ENCODE measurements around the gene PYROXD2. TPM values are rescaled to one million over a fixed set of nuclear protein-coding genes. Genes with fewer than 3 reads are reported as not detected.
A peak's percentile ranks its signal among the peaks of the same experiment; 100 is the strongest.

PYROXD2 gene
- total and polyA plus RNA-seq, 2 of the 13 experiments (the other 11 are each of a cell fraction or from before 2014, with no cell fraction given): 2.0 to 6.2 TPM

GRCh38 chr10:98423691-98424120 lies 8.7 kb upstream of the PYROXD2 start (continued):
- TF ChIP-seq, protein P1, sequence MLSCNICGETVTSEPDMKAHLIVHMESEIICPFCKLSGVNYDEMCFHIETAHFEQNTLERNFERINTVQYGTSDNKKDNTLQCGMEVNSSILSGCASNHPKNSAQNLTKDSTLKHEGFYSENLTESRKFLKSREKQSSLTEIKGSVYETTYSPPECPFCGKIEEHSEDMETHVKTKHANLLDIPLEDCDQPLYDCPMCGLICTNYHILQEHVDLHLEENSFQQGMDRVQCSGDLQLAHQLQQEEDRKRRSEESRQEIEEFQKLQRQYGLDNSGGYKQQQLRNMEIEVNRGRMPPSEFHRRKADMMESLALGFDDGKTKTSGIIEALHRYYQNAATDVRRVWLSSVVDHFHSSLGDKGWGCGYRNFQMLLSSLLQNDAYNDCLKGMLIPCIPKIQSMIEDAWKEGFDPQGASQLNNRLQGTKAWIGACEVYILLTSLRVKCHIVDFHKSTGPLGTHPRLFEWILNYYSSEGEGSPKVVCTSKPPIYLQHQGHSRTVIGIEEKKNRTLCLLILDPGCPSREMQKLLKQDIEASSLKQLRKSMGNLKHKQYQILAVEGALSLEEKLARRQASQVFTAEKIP (CRISPR knock-in tag; IDR thresholded peaks at IDR 0.05; ENCODE audit: borderline replicate concordance): no peak
- TF ChIP-seq ZNF768 (CRISPR knock-in tag; IDR thresholded peaks at IDR 0.05) (0 out of 2 replicates have a peak, but pooled peaks have one; percentile 41), ADNP (CRISPR knock-in tag; IDR thresholded peaks at IDR 0.05) (no peak), PHF5A (CRISPR knock-in tag; IDR thresholded peaks at IDR 0.05; ENCODE audit: low read depth, unreplicated experiment) (no peak), ZMYM4 (CRISPR knock-in tag; IDR thresholded peaks at IDR 0.05) (peak; percentile 37; the same call in 1 of the 2 replicates), CBX1 (IDR thresholded peaks at IDR 0.05; ENCODE audit: low read depth) (no peak), ZNF619 (CRISPR knock-in tag; IDR thresholded peaks at IDR 0.05) (0 out of 2 replicates have a peak, but pooled peaks have one; percentile 34), ZNF740 (CRISPR knock-in tag; IDR thresholded peaks at IDR 0.05) (peak; percentile 22; the same call in 1 of the 2 replicates), HOXA3 (CRISPR knock-in tag; IDR thresholded peaks at IDR 0.05) (0 out of 2 replicates have a peak, but pooled peaks have one; percentile 24), ZFP1 (CRISPR knock-in tag; IDR thresholded peaks at IDR 0.05) (no peak), MTF2 (CRISPR knock-in tag; IDR thresholded peaks at IDR 0.05; ENCODE audit: borderline replicate concordance) (0 out of 2 replicates have a peak, but pooled peaks have one; percentile 23), CC2D1A (CRISPR knock-in tag; IDR thresholded peaks at IDR 0.05) (no peak), PCBP2 (optimal IDR thresholded peaks at IDR 0.05; ENCODE audit: low read depth, low read length, poor library complexity, severe bottlenecking) (no peak), ZBTB7A (CRISPR knock-in tag; IDR thresholded peaks at IDR 0.05) (0 out of 2 replicates have a peak, but pooled peaks have one; percentile 34), KDM5B (CRISPR knock-in tag; IDR thresholded peaks at IDR 0.05; ENCODE audit: borderline replicate concordance) (peak; percentile 55; the same call in 1 of the 2 replicates), ELF3 (CRISPR knock-in tag; IDR thresholded peaks at IDR 0.05) (0 out of 2 replicates have a peak, but pooled peaks have one; percentile 16)
- TF ChIP-seq, protein P2, sequence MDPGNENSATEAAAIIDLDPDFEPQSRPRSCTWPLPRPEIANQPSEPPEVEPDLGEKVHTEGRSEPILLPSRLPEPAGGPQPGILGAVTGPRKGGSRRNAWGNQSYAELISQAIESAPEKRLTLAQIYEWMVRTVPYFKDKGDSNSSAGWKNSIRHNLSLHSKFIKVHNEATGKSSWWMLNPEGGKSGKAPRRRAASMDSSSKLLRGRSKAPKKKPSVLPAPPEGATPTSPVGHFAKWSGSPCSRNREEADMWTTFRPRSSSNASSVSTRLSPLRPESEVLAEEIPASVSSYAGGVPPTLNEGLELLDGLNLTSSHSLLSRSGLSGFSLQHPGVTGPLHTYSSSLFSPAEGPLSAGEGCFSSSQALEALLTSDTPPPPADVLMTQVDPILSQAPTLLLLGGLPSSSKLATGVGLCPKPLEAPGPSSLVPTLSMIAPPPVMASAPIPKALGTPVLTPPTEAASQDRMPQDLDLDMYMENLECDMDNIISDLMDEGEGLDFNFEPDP (CRISPR knock-in tag; conservative IDR thresholded peaks at IDR 0.05): 0 out of 2 replicates have a peak, but pooled peaks have one; percentile 60
- TF ChIP-seq, protein P3, sequence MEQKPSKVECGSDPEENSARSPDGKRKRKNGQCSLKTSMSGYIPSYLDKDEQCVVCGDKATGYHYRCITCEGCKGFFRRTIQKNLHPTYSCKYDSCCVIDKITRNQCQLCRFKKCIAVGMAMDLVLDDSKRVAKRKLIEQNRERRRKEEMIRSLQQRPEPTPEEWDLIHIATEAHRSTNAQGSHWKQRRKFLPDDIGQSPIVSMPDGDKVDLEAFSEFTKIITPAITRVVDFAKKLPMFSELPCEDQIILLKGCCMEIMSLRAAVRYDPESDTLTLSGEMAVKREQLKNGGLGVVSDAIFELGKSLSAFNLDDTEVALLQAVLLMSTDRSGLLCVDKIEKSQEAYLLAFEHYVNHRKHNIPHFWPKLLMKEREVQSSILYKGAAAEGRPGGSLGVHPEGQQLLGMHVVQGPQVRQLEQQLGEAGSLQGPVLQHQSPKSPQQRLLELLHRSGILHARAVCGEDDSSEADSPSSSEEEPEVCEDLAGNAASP (CRISPR knock-in tag; IDR thresholded peaks at IDR 0.05; ENCODE audit: borderline replicate concordance): 0 out of 2 replicates have a peak, but pooled peaks have one; percentile 18
- TF ChIP-seq, protein P4, sequence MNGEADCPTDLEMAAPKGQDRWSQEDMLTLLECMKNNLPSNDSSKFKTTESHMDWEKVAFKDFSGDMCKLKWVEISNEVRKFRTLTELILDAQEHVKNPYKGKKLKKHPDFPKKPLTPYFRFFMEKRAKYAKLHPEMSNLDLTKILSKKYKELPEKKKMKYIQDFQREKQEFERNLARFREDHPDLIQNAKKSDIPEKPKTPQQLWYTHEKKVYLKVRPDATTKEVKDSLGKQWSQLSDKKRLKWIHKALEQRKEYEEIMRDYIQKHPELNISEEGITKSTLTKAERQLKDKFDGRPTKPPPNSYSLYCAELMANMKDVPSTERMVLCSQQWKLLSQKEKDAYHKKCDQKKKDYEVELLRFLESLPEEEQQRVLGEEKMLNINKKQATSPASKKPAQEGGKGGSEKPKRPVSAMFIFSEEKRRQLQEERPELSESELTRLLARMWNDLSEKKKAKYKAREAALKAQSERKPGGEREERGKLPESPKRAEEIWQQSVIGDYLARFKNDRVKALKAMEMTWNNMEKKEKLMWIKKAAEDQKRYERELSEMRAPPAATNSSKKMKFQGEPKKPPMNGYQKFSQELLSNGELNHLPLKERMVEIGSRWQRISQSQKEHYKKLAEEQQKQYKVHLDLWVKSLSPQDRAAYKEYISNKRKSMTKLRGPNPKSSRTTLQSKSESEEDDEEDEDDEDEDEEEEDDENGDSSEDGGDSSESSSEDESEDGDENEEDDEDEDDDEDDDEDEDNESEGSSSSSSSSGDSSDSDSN (CRISPR knock-in tag; IDR thresholded peaks at IDR 0.05): peak; percentile 34; the same call in 1 of the 2 replicates
- TF ChIP-seq, protein P5, sequence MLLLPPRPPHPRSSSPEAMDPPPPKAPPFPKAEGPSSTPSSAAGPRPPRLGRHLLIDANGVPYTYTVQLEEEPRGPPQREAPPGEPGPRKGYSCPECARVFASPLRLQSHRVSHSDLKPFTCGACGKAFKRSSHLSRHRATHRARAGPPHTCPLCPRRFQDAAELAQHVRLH (CRISPR knock-in tag; IDR thresholded peaks at IDR 0.05; ENCODE audit: borderline replicate concordance, low read depth): 0 out of 2 replicates have a peak, but pooled peaks have one; percentile 32
